Neural crest cell (in vitro differentiated cells): ENCODE data around the gene LY6G6F. TPM values are rescaled to one million over a fixed set of nuclear protein-coding genes. Genes with fewer than 3 reads are reported as not detected.

Source experiments
- DNase-seq: peaks from one replicate; pipeline ENCODE4 v3.0.0; 2021; ENCODE audit warnings: low read depth, mixed read lengths, low spot score
- H3K27ac Mint-ChIP-seq: one replicate; pipeline ENCODE4 v1.8.0; 2021; ENCODE audit warnings: mild to moderate bottlenecking, mixed read lengths; ENCODE audit not compliant: unreplicated experiment
- H3K27me3 Mint-ChIP-seq: 2 replicates; pipeline ENCODE4 v1.8.0; 2021; ENCODE audit warnings: low read depth, mild to moderate bottlenecking, mixed read lengths
- H3K36me3 Mint-ChIP-seq: 2 replicates; pipeline ENCODE4 v1.8.0; 2021; ENCODE audit warnings: low read depth, mild to moderate bottlenecking, mixed read lengths
- H3K4me1 Mint-ChIP-seq: 2 replicates; pipeline ENCODE4 v1.8.0; 2021; ENCODE audit warnings: mixed read lengths
- H3K4me3 Mint-ChIP-seq: one replicate; pipeline ENCODE4 v1.8.0; 2021; ENCODE audit warnings: mild to moderate bottlenecking, mixed read lengths
- H3K9me3 Mint-ChIP-seq: 2 replicates; pipeline ENCODE4 v1.8.0; 2021; ENCODE audit warnings: mixed read lengths
- total RNA-seq: library from RNA; stranded (reverse); gene quantifications from 2 replicates; pipeline ENCODE4 v1.2.1, GENCODE V29; 2021
- TF ChIP-seq, protein P1 (sequence below): fragments of 200-600 bp; sonication (generic); conservative IDR thresholded peaks from 2 replicates; pipeline ENCODE4 v1.5.0; 2021; ENCODE audit warnings: antibody characterized with exemption, mild to moderate bottlenecking

The LY6G6F gene
- total RNA-seq, 1 donor from 2014 or later, result not detected

DNA sequence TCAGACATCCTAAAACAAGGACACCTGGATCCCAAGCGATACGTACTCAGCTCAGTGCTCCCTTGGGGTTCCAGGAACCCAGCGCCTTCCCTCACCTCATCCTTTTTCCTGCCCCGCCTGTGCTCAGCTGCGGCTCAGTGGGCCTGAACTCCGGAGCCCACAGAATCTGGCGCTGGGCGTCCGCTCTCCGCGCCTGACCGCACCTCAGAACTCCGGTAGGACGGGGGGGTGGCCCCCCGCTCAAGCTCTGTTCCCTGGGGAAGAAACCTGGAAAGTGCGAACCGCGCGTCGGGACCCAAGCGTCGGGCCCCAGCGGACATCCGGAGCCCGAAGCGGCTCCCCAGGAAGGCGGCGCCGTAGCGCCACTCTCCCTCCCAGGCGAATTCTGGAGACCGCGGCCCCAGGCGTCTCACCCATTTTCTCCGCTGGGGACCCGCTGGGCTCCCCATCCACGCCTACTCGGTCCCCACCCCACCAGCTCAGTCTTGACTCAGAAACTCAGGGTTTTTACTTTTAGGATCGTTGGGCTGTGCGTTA lies 25.5 kb upstream of the LY6G6F start:
- Mint-ChIP-seq H3K27me3 (peaks cover 14% of the 10 kb centered on the region), H3K4me3 (peak overlapping the region; percentile 82), H3K4me1 (peaks cover 28% of the 10 kb centered on the region), H3K9me3 (no peaks in the 10 kb centered on the region), H3K36me3 (peaks cover under 1% of the 10 kb centered on the region), H3K27ac (no peak overlapping the region)
- DNase-seq, result no peak
- TF ChIP-seq, protein P1, sequence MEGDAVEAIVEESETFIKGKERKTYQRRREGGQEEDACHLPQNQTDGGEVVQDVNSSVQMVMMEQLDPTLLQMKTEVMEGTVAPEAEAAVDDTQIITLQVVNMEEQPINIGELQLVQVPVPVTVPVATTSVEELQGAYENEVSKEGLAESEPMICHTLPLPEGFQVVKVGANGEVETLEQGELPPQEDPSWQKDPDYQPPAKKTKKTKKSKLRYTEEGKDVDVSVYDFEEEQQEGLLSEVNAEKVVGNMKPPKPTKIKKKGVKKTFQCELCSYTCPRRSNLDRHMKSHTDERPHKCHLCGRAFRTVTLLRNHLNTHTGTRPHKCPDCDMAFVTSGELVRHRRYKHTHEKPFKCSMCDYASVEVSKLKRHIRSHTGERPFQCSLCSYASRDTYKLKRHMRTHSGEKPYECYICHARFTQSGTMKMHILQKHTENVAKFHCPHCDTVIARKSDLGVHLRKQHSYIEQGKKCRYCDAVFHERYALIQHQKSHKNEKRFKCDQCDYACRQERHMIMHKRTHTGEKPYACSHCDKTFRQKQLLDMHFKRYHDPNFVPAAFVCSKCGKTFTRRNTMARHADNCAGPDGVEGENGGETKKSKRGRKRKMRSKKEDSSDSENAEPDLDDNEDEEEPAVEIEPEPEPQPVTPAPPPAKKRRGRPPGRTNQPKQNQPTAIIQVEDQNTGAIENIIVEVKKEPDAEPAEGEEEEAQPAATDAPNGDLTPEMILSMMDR, result no peak

DNA sequence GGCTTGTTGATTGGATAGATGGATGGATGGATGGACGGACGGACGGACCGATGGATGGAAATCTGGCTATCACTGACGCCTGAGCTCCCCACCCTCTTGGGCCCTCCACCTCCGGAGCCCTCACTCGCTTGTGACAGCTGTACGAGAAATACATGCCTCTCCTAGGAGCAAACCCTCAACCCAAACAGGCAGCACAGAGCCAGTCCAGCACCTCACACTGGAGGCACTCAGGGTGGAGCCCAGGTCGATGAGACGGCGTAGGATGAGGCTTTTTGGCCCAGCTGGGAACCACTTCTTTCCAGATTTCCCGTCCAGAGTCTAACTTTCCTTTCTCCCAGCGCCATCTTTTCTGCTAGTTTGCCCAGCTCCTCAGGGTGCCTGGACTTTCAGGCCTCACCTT lies 23.1 kb upstream of the LY6G6F start:
- H3K4me1 Mint-ChIP-seq, result peaks cover 28% of the 10 kb centered on the region
- DNase-seq, result no peak
- peaks cover 6% of the 10 kb centered on the region for H3K36me3 Mint-ChIP-seq
- H3K4me3 Mint-ChIP-seq, result peak overlapping the region; percentile 76
- H3K9me3 Mint-ChIP-seq, result no peaks in the 10 kb centered on the region
- peaks cover 14% of the 10 kb centered on the region for H3K27me3 Mint-ChIP-seq
- TF ChIP-seq, protein P1, result no peak
- H3K27ac Mint-ChIP-seq, result no peak overlapping the region

DNA sequence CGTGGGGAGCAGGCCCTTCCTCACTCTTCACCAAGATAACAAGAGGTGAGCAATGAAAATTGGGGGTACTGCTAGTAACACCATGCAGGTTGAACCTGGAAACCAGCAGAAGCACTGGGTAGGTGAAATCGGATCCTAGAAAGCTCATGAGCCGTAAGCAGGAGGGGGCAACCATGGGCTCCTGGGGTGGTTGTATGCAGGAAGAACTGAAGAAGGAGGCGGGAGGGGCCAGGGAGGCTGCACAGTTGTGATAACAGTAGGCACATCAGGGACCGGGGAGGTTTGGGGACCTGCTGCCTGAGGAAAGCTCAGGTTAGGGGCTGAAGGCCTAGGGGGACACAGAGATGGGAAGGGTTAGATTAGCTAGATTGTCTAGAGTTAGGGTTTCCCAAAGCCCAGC lies 20.2 kb upstream of the LY6G6F start:
- Mint-ChIP-seq H3K4me3 (no peak overlapping the region), H3K4me1 (peaks cover 17% of the 10 kb centered on the region), H3K36me3 (peaks cover 6% of the 10 kb centered on the region), H3K9me3 (no peaks in the 10 kb centered on the region), H3K27ac (no peak overlapping the region), H3K27me3 (peaks cover 6% of the 10 kb centered on the region)
- TF ChIP-seq, protein P1, result no peak
- DNase-seq, result no peak

DNA sequence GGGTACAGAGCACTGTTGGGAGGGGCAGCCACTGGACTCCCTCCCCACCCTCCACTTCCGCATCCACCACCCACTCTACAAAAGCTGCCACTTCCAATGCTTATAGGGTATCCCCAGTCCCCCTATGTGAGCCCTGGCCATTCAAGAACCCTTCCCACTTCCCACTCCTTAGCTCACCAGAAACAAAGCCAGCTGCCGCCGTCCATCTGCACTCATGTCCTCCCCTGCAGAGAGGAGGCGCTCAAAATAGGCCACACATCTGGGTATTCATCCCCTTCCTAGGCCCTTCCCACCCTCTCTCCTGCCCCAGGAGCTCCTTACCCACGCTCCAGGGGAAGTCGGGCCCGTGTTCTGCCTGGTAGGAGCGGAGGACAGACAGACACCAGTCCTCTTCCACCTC lies 19.3 kb upstream of the LY6G6F start:
- no peak overlapping the region for H3K27ac Mint-ChIP-seq
- no peak overlapping the region for H3K4me3 Mint-ChIP-seq
- TF ChIP-seq, protein P1, result no peak
- H3K36me3 Mint-ChIP-seq, result peaks cover 6% of the 10 kb centered on the region
- H3K9me3 Mint-ChIP-seq, result no peaks in the 10 kb centered on the region
- no peaks in the 10 kb centered on the region for H3K27me3 Mint-ChIP-seq
- DNase-seq, result no peak
- peaks cover 12% of the 10 kb centered on the region for H3K4me1 Mint-ChIP-seq

DNA sequence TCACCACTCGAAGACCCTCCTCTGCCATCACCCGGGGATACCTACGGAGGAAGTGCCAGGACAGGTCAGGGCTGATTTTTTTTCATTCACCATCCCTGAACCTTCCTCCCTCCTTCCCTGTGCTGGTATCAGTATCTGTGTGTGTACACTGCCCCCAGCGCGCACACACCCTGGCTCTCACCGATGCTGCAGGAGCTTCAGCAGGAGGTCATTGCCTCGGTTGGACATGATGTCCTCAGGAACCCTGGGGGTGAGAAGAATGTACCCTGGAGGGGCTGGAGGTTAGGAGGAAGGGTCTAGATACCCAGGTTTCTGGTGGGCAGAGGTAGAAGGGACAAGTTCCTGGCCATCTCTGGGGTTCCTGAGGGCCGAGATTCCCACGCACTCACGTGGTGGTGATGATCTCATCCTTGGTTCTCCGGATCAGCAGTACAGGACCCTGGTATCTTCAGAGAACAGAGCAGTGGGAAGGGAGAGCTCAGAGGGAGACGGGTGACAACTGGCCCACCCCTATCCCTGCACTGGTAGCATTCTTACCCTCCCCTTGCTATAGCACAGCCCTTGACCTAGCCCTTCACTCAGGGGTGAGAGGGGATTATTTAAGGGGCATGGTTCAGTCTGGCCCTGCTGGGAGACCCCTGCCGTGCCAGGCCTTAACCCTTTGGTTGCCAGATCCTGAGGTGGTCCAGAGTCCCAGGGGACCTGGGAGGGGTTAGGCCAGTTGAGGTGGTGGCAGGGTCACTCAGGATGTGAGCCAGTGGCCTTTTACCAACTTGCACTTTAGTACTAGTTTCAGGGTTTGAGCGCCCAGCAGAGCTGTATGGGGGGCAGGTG lies 18.6 kb upstream of the LY6G6F start:
- no peaks in the 10 kb centered on the region for H3K27me3 Mint-ChIP-seq
- H3K36me3 Mint-ChIP-seq, result peaks cover 6% of the 10 kb centered on the region
- TF ChIP-seq, protein P1, result no peak
- DNase-seq, result no peak
- no peaks in the 10 kb centered on the region for H3K9me3 Mint-ChIP-seq
- H3K27ac Mint-ChIP-seq, result peak overlapping the region; percentile 57
- H3K4me3 Mint-ChIP-seq, result no peak overlapping the region
- H3K4me1 Mint-ChIP-seq, result peaks cover 6% of the 10 kb centered on the region
